NCI-H1436 (cell line): Measurements from ENCODE around the gene RFT1.
A peak's percentile ranks its signal among the peaks of the same experiment; 100 is the strongest.

Experiments
- DNase-seq: peaks from one replicate; lab custom pipeline; 2025; lab: John Stamatoyannopoulos, UW

Gene RFT1

GRCh38 chr3:53130179-53131061, at the start of gene RFT1:
Gene RFT1, minus strand, starts transcription at chr3:53130435. Its CDS starts 35 bp downstream, at chr3:53130400.
- DNase-seq, result peak; percentile 82

GRCh38 chr3:53179580-53179979, 49.3 kb upstream of the RFT1 start:
- DNase-seq, result no peak

- no peak for DNase-seq
These were observed 48.0 kb upstream of the RFT1 start for GRCh38 chr3:53178246-53178645.

GRCh38 chr3:53175613-53176540, 45.6 kb upstream of the RFT1 start:
- DNase-seq, result no peak

- DNase-seq, result no peak
These were observed 44.4 kb upstream of the RFT1 start for GRCh38 chr3:53174346-53175250.

- no peak for DNase-seq
These were observed 42.9 kb upstream of the RFT1 start for GRCh38 chr3:53173107-53173506.

GRCh38 chr3:53171827-53172505, 41.7 kb upstream of the RFT1 start:
- no peak for DNase-seq

GRCh38 chr3:53171064-53171418, 40.8 kb upstream of the RFT1 start:
- DNase-seq, result no peak

- DNase-seq, result no peak
These were observed 40.3 kb upstream of the RFT1 start for GRCh38 chr3:53170325-53171063.

GRCh38 chr3:53169832-53170324, 39.6 kb upstream of the RFT1 start:
- no peak for DNase-seq

GRCh38 chr3:53169045-53169831, 39.0 kb upstream of the RFT1 start:
- no peak for DNase-seq

- DNase-seq, result no peak
These were observed 38.1 kb upstream of the RFT1 start for GRCh38 chr3:53168175-53168923.

- DNase-seq, result no peak
These were observed 37.4 kb upstream of the RFT1 start for GRCh38 chr3:53167418-53168174.

- DNase-seq, result no peak
These were observed 36.6 kb upstream of the RFT1 start for GRCh38 chr3:53166781-53167291.

- no peak for DNase-seq
These were observed 36.0 kb upstream of the RFT1 start for GRCh38 chr3:53166206-53166605.

- DNase-seq, result no peak
These were observed 34.7 kb upstream of the RFT1 start for GRCh38 chr3:53164911-53165310.

- no peak for DNase-seq
These were observed 33.5 kb upstream of the RFT1 start for GRCh38 chr3:53163444-53164387.
